ENCODE results near the gene FOXK2. TPM values are rescaled to one million over a fixed set of nuclear protein-coding genes. Genes with fewer than 3 reads are reported as not detected.

FOXK2 gene
- total RNA-seq, 4 donors from 2014 or later: 70.7 to 109 (median 85.0) TPM

GRCh38 chr17:82490512-82491195 lies 28.9 kb upstream of the FOXK2 start:
- H3K4me1 ChIP-seq: peaks cover 10 to 12% of the 10 kb centered on the region in 2 donors
- intact Hi-C loops (cut with DNase I; ENCODE audit: low total_unique reads) (no loop called here), in situ Hi-C loops (cut with MboI; ENCODE audit: low sequenced_read_pairs in 4 of 4) (no loop called here)
- H3K27ac ChIP-seq: no peak overlapping the region
- H3K27me3 ChIP-seq: no peaks in the 10 kb centered on the region
- TF ChIP-seq, protein P1, sequence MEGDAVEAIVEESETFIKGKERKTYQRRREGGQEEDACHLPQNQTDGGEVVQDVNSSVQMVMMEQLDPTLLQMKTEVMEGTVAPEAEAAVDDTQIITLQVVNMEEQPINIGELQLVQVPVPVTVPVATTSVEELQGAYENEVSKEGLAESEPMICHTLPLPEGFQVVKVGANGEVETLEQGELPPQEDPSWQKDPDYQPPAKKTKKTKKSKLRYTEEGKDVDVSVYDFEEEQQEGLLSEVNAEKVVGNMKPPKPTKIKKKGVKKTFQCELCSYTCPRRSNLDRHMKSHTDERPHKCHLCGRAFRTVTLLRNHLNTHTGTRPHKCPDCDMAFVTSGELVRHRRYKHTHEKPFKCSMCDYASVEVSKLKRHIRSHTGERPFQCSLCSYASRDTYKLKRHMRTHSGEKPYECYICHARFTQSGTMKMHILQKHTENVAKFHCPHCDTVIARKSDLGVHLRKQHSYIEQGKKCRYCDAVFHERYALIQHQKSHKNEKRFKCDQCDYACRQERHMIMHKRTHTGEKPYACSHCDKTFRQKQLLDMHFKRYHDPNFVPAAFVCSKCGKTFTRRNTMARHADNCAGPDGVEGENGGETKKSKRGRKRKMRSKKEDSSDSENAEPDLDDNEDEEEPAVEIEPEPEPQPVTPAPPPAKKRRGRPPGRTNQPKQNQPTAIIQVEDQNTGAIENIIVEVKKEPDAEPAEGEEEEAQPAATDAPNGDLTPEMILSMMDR (IDR thresholded peaks at IDR 0.05 in 4 of 5, conservative IDR thresholded peaks at IDR 0.05 in 1 of 5): no peak
- TF ChIP-seq POLR2A (IDR thresholded peaks at IDR 0.05): no peak
- H3K36me3 ChIP-seq: peaks cover 0 to 27% of the 10 kb centered on the region in 2 donors
- ATAC-seq: no peak
- no peaks in the 10 kb centered on the region for H3K9me3 ChIP-seq
- DNase-seq: no peak
- no peak overlapping the region for H3K4me3 ChIP-seq

DNA sequence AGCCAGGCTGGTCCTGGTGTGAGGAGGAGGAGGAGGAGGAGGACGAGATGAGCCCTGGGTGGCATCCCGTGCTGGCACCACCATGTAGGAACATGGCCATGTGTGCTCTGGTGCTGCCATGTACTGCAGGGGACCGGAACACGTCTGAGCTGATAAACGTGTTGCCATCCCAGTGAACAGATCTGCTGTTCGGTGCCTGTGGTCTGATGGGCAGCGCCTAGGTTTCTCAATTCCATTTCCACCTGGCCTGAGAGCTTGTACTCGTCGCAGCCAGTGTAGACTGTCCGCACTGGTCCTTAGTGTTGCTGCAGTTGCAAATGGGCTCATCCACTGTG lies 28.4 kb upstream of the FOXK2 start:
- TF ChIP-seq, protein P1 (IDR thresholded peaks at IDR 0.05 in 4 of 5, conservative IDR thresholded peaks at IDR 0.05 in 1 of 5): no peak
- no peak for TF ChIP-seq POLR2A (IDR thresholded peaks at IDR 0.05)
- H3K4me1 ChIP-seq: peaks cover 10 to 15% of the 10 kb centered on the region in 2 donors
- peaks cover 0 to 21% of the 10 kb centered on the region in 2 donors for H3K36me3 ChIP-seq
- intact Hi-C loops (cut with DNase I; ENCODE audit: low total_unique reads): no loop called here
- no peaks in the 10 kb centered on the region for H3K27me3 ChIP-seq
- no peak overlapping the region for H3K27ac ChIP-seq
- DNase-seq: no peak
- no peak for ATAC-seq
- H3K9me3 ChIP-seq: no peaks in the 10 kb centered on the region
- H3K4me3 ChIP-seq: no peak overlapping the region
- in situ Hi-C loops (cut with MboI; ENCODE audit: low sequenced_read_pairs in 4 of 4): no loop called here

GRCh38 chr17:82491533-82491932 lies 28.0 kb upstream of the FOXK2 start:
- intact Hi-C loops (cut with DNase I; ENCODE audit: low total_unique reads): no loop called here
- no peaks in the 10 kb centered on the region for H3K9me3 ChIP-seq
- H3K27ac ChIP-seq: no peak overlapping the region
- peaks cover 0 to 18% of the 10 kb centered on the region in 2 donors for H3K36me3 ChIP-seq
- no peak for TF ChIP-seq POLR2A (IDR thresholded peaks at IDR 0.05)
- TF ChIP-seq, protein P1 (IDR thresholded peaks at IDR 0.05 in 4 of 5, conservative IDR thresholded peaks at IDR 0.05 in 1 of 5): no peak
- ATAC-seq (no peak), DNase-seq (no peak)
- no peak overlapping the region for H3K4me3 ChIP-seq
- in situ Hi-C loops (cut with MboI; ENCODE audit: low sequenced_read_pairs in 4 of 4): no loop called here
- H3K27me3 ChIP-seq: no peaks in the 10 kb centered on the region
- peaks cover 12 to 19% of the 10 kb centered on the region in 2 donors for H3K4me1 ChIP-seq

GRCh38 chr17:82492643-82493225 lies 26.8 kb upstream of the FOXK2 start:
- in situ Hi-C loops (cut with MboI; ENCODE audit: low sequenced_read_pairs in 4 of 4) (no loop called here), intact Hi-C loops (cut with DNase I; ENCODE audit: low total_unique reads) (no loop called here)
- no peak overlapping the region for H3K27ac ChIP-seq
- TF ChIP-seq, protein P1 (IDR thresholded peaks at IDR 0.05 in 4 of 5, conservative IDR thresholded peaks at IDR 0.05 in 1 of 5): no peak
- TF ChIP-seq POLR2A (IDR thresholded peaks at IDR 0.05): no peak
- no peak for ATAC-seq
- no peak overlapping the region for H3K4me3 ChIP-seq
- H3K4me1 ChIP-seq: peaks cover 17 to 19% of the 10 kb centered on the region in 2 donors
- DNase-seq: no peak
- no peaks in the 10 kb centered on the region for H3K27me3 ChIP-seq
- H3K36me3 ChIP-seq: peaks cover 0 to 8% of the 10 kb centered on the region in 2 donors
- no peaks in the 10 kb centered on the region for H3K9me3 ChIP-seq

All from gastrocnemius medialis (tissue), 4 donors.